Effector CD8-positive, alpha-beta T cell (primary cell): ENCODE data around the gene ERCC6.

Experiments used
- DNase-seq: peaks from one replicate; lab custom pipeline; 2025; lab: John Stamatoyannopoulos, UW

ERCC6 gene

DNA sequence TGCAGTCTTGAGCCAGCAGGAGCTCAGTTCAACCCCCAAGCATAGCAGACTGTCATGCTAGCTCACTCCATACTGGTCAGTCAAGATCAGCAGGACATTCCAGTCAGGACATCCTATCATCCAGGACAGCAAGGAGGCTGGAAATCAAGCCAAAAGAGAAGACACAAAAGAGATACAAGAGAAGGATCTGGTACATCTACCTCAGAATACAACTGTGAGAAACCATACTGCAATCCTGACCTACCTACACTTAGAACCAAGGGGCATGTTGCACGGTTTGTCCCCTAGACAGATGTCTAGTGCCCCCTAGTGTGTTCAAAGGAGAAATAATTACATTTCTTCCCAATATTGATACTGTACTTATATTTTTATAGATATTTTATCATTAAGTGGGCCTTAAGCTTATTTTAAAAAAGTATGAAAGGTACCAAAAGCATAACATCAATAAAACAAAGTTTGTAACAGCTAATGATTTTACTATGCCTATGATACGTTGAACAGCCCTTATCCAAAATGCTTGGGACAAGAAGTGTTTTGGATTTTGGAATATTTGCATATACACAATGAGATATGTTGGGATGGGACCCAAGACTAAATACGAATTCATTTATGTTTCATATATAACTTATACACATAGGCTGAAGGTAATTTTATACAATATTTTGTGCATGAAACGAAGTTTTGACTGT is 26.7 kb downstream of the ERCC6 start:
- DNase-seq: no peak

- no peak for DNase-seq
These were observed 29.1 kb downstream of the ERCC6 start for GRCh38 chr10:49509771-49510303.

DNA sequence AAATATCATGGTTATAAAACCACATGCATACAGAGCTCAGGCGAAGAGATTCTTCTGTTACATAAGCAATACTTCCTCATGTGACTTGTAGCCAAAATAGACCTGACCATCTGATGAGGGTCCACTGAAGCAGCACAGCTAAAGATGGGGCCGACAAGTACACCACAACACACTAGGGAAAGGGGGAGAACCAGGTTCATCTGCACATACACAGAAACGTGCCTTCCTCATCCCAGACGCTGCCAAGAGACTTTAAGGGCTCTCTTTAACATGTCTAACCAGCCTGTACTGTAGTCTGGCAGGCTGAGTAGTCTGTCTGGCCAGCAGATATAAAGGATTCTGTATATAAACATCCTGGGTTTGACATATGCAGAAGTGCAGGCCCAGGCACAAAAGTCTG is 30.3 kb downstream of the ERCC6 start:
- DNase-seq: no peak

DNA sequence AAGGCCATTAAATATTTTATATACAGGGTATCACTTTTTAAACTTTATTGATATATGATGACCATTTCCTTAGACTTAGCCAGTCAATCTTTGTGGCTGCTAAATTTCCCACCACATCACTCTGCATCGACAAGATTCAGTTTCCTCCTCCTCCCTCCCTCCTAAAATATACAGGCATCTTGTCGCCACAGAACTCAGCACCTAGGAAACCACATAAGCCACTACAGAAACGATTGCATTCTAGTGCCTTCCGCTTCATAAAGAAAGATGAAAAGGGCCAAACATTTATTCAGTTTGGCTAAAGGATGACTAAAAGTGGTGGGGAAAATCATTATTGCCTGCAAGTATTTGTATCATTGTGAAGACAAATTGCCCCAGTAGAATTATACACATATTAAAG is 30.7 kb downstream of the ERCC6 start:
- no peak for DNase-seq

DNA sequence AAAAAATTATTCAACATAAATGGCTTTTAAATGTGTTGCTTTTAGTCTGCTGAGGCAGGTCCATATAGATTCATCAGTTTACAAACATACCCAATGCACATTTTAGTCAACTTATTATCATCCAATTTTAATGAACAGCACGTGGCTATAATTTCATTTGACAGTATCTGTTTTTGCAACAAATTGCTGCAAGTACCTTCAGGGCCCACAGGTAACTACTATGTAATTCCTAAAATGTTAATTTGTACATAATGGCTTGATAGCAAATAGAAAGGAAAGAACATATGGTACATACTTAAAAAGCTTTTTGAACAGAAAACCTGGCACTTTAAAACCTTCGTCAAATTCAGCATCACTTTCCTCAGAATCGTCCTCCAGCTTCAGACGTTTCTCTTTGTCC is 33.3 kb downstream of the ERCC6 start:
- DNase-seq: no peak

- no peak for DNase-seq
These were observed 33.8 kb downstream of the ERCC6 start for GRCh38 chr10:49505076-49505475.

GRCh38 chr10:49504528-49504927 is 34.4 kb downstream of the ERCC6 start:
- DNase-seq: no peak

GRCh38 chr10:49502358-49502757 is 36.6 kb downstream of the ERCC6 start:
- no peak for DNase-seq

- DNase-seq: no peak
These were observed 38.5 kb downstream of the ERCC6 start for GRCh38 chr10:49500412-49500811.

DNA sequence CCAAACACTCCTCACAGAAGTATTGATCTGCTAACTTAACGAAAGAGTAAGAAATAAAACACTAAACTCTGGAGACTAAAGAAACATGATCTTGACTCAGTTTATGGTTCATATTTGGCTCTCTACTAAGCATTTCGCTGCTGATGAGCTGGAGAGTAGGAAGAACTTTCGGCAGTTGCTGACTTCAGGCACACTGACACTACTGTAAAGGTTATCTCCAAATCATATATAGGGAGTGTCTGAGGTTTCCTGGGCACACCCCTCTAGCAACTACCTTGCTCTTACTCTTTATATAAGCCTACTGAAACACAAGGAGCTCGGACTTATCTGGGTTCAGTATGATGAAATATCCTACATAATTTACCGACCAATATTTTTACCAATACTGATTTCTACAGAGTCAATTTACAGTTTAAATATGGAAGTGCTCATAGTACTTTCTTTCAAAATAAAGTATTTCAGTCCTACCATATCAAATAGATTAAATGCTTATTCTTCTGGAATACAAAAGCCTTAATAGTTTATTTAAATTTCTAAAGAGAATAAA is 39.5 kb downstream of the ERCC6 start:
- DNase-seq: no peak

GRCh38 chr10:49498425-49498824 is 40.5 kb downstream of the ERCC6 start:
- no peak for DNase-seq

GRCh38 chr10:49497358-49497757 is 41.6 kb downstream of the ERCC6 start:
- no peak for DNase-seq

- DNase-seq: no peak
These were observed 50.7 kb downstream of the ERCC6 start for GRCh38 chr10:49488056-49488717.

DNA sequence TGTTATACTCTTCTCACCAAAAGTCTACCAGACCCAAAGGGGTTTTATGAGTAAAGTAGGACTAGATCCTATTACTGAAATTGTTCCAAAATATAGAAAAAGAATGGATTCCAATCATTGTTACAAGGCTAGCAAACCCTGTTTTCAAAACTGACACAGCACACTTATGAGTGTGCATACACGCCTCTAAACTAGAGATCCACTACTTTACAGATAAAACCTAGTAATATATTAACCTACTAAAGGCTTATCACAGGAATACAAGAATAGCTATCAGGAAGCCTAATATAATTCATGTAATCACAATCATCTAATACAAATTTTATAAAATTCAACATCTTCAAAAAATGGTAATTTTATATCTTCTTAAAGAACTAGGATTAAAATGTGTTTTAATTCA is 52.2 kb downstream of the ERCC6 start:
- DNase-seq: no peak

GRCh38 chr10:49486009-49486408 is 52.9 kb downstream of the ERCC6 start:
- DNase-seq: no peak

DNA sequence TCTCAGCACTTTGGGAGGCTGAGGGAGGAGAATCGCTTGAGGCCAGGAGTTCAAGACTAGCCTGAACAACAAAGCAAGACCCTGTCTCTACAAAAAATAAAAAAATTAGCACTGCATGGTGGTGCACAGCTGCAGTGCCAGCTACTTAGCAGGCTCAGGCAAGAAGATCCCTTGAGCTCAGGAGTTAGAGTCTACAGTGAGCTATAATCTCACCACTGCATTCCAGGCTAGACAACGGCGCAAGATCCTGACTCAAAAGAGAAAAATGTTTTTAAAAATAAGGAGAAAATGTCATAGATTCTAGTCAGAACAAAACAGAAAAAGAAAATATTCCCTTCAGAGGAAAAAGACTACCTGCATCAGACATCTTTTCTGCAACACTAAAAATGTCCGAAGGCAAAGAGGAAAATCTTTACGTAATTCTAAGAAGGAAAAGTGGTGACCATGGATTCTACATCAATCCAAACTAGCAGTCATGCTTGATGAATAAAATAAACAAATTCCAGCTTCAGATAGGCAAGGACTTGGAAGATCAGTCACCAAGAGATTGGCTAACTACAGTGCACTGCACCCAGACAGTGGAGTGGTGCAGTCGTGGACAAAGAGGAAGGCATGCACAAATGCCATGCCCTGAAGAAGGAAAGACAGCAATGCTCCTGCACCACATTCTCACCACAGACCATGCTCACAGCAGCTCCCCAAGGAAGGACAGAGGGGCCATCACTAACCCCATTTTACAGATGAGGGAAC is 54.3 kb downstream of the ERCC6 start:
- DNase-seq: no peak

GRCh38 chr10:49478819-49479218 is 60.1 kb downstream of the ERCC6 start:
- DNase-seq: no peak

DNA sequence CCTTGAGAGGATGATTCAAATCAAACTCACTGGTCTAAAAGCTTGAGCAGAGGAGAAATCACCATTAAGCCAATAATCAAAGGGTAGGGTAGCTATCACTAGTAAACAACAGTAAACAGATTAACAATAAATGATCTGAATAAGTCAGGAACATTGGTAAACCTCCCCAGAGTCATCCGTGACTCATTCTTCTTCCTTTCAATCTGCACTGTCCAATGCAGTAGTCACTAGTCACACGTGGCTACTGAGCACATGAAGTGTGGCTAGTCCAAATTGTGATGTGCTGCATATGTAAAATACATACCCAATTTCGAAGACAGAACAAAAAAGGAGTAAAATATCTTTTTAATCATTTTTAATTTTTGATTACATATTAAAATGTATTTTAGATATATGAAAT is 64.0 kb downstream of the ERCC6 start:
- DNase-seq: no peak

- DNase-seq: no peak
These were observed 67.4 kb downstream of the ERCC6 start for GRCh38 chr10:49471532-49471931.

- no peak for DNase-seq
These were observed 73.2 kb downstream of the ERCC6 start for GRCh38 chr10:49465736-49466135.
